Stimulated activated CD8-positive, alpha-beta memory T cell treated with anti-CD3 and anti-CD28 coated beads, Interleukin-7, amount 100 ng/mL, for 24 hours (primary cell): Measurements from ENCODE around the gene ANKZF1.

Experiments used
- DNase-seq: peaks from one replicate; pipeline ENCODE4 v3.0.0-alpha.2; 2020; ENCODE audit warnings: low read depth

The ANKZF1 gene

DNA sequence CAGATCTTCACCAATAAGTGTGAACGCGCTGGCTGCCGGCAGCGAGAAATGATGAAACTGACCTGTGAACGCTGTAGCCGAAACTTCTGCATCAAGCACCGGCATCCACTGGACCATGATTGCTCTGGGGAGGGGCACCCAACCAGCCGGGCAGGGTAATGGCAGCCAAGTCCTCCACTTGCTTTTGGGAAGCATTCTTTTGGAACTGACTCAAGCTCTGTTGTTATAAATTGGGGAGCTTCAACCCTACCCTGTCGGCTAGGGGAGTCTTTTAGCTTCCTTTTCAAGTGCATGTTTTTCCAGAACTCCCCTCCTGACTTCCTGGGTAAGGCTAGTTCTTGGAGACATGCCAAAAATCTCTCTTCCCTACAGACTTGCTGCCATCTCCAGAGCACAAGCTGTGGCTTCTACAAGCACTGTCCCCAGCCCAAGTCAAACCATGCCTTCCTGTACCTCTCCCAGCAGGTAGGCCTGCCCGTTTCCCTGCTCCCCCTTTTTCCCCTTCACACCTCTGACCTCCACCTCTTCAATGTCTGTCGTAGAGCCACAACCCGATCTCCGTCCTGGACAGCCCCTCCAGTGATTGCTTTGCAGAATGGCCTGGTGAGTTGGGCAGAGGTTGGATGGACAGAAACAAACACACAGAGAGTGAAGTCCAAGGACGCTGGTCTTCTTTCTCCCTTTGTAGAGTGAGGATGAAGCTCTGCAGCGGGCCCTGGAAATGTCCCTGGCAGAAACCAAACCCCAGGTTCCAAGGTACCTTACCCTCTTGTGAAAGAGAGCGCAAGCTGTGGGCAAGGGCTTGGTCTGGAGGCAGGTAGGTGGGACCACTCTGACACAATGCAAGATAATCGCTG lies 21.5 kb upstream of the ANKZF1 start:
- DNase-seq, result no peak

DNA sequence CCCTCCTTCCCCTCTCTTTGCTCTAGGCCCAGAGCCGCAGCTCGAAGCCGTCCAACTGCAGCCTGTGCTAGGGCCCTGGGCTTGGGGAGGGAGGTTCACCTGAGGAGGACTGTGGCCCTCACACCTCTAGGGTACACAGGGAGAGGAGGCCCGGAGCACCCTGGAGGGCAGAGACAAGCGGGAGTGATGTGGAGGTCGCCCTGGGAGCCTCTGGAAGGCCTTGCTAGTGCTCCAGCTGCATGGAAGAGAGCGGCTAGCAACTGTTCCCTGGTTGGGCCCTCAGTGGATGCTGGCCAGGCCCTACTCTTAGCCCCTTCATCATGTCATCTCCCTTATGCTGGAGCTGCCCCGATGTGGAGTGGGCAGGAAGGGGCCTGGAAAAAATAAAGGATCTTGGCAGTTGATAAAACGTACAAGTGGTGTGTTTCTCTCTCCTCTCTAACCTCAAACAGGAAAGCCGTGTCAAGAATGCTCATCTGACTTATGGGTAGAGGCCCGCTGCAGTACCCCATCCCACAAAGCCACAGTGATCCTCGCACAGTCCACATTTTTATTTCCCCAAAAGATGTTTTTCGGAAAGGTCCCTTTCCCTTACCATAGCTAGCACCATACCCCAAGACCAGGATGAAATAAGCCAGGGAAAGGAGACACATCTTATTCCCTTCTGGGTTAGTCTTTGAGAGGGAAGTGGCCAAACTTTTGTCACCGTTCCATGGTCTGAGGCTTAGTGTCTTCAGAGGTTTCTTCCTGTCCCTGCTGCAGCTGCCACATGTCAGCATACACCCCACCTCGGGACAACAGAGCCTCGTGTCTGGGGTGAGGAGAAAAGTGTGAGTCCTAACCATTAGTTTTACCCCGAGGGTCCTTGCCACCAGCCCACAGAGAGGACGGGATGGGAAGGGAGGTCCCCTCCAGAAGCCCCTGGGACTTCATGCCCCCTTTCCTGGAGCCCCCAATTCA lies 20.1 kb upstream of the ANKZF1 start:
- DNase-seq, result no peak

DNA sequence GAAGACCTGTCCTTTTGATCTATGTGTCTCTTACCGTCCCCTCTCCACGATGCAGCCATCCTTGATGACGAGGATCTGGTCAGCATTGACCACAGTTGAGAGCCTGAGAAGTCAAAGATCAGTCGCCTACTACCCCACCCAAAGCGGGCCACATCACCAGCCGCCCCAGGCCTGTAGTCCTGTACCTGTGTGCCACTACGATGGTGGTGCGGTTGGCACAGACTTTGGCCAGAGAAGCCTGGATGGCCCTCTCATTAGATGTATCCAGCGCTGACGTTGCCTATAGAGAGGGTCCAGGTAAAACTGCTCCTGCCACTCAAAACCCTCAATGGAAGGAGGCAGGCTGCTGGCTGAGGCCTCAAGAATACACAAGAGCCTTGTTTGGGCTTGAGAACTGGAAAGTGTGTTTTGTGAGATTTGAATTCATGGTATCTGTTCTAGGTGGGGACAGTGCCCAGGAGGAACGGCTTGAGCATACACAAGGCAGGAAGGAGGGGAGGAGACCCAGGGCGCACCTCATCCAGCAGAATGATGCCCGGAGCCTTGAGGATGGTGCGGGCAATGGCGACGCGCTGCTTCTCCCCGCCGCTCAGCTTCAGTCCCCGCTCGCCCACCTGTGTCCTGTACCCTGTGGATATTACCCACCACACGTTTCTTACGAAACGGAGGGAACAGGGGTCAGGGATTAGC lies 19.3 kb upstream of the ANKZF1 start:
- DNase-seq, result no peak

DNA sequence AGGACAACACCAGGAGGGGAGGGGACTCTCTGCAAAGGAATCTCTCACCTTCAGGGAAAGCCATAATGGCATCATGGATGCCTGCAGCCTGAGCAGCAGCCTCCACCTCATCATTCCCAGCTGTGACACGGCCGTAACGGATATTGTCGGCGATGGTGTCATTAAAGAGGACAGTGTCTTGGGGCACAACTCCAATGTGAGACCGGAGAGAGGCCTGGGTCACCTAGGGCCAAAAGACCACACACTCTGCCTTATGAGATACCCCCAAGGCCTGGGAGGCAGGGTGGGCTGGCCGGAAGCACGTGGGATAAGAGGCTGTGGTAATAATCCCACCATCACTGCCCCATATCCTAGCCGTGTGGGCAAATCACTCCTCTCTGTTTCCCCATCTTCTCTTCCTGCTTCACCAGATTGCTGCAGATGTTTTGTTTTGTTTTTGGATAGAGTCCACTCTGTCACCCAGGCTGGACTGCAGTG lies 18.7 kb upstream of the ANKZF1 start:
- no peak for DNase-seq

DNA sequence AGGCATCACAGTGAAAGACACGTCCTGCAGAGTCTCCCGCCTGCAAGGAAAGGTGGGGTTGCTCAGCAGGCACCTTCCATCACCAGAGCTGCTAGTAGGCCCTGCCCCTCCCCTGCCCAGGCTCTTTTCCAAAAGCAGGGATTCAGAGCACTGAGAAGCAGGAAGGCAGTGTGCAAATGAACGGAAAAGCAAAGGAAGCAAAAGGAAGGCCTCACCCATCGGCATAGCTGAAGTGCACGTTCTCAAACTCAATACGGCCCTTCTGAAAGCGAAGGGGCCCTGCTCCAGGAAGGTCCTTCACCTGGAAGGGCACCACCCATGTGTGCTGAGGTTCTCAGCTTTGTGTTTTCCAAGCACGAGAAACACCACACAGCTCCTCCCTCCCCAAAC lies 16.6 kb upstream of the ANKZF1 start:
- DNase-seq, result no peak

GRCh38 chr2:219213486-219214071 lies 16.0 kb upstream of the ANKZF1 start:
- no peak for DNase-seq

DNA sequence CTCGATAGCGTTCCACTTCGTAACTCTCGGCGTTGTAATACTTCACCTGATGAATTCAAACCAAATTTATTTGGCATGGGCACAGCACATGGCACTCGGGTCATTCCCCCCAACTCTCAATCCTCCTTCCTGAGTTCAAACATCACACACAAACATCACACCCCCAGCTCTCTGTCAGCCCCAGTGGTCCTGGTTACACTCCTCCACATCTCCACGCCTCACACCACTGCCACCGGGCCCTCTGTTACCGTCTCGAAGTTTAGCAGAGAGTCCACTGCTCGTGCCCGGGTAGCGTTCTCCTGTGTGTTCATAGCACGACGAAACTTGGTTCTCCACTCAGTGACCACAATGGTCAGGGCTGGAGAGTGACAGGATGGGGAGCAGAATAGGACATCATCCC lies 15.5 kb upstream of the ANKZF1 start:
- no peak for DNase-seq

GRCh38 chr2:219214786-219215185 lies 14.8 kb upstream of the ANKZF1 start:
- DNase-seq, result no peak

GRCh38 chr2:219215871-219216534 lies 13.6 kb upstream of the ANKZF1 start:
- no peak for DNase-seq

- no peak for DNase-seq
Observed at GRCh38 chr2:219216535-219216915, 13.1 kb upstream of the ANKZF1 start.

GRCh38 chr2:219218217-219218731 lies 11.3 kb upstream of the ANKZF1 start:
- no peak for DNase-seq

DNA sequence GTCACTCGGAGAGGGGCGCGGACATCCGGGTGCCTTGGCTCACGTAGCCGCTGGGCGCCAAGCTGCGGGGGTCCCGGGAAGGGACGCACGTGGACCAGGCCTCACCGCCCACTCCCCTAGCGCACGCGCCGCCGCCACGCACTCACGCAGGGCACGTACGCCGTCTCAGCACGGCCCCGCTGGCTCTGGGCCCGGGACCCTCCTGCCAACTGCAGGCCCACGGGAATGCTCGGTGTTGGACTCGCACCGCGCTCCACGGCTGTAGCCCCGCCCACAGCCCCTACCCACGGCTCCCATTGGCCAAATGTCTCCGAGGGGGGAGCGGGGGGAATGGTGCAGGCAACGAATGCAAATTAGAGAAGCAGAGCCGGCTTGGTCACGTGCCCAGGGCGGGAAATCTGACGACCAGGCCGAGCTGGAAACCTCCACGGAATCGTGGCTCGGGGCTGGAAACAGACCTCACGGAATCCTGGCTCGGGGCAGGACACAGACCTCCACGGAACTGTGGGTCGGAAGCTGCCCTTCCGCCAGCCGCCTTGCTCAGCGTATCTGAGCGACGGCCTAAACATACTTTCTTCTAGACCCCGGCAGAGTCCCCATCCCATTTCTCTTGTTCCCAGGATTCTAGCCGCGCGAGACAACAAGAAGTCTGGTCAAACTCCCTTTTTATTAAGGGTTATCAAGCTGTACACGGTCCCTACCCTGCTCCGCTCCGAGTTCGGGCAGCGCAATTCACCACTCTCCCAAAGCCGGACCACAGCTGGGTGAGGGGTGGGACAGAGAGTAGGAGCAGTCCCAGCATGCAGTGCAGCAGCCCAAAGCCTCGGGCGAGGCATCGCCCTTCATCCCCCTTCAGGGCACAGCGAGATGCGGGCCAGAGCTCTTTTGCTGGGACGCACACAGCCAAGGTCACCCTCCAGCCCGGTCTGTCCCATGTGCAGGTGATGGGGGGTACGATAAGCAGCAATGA lies 10.6 kb upstream of the ANKZF1 start, which contains the start of gene ABCB6:
ABCB6 (minus strand) TSS at position 227 of the 970 bp plus-strand sequence. CDS start 285 bp downstream, outside the sequence.
- peak; percentile 79 for DNase-seq

- DNase-seq, result no peak
Observed at GRCh38 chr2:219219784-219220532, 9.6 kb upstream of the ANKZF1 start.

- DNase-seq, result no peak
Observed at GRCh38 chr2:219220652-219221402, 8.8 kb upstream of the ANKZF1 start.

DNA sequence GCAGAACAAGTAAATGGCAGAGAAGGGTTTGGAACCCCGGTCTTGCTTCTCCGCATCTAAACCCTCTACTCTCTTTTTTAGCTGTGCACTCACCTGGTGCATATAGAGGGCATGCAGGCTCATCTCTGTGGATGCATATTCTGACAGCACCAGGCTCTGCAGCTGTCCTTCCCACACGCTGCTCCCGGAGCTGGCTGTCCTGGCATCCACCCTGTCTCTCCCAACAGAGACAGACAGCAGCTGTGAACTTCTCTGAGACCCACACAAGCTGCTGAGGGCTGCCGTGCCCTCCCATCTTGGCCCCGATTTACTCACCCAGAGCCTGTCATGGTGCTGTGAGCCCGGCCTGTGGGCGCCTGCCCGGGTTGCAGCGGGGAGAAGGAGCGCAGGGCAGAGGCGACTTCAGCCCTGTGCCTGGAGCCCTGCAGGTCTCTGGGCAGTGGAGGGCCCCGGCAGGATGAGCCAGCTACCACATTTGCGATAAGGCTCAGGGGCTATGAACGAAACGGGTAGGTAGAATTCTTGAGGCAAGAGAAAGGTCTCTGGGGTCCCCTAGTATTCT lies 7.6 kb upstream of the ANKZF1 start:
- no peak for DNase-seq

DNA sequence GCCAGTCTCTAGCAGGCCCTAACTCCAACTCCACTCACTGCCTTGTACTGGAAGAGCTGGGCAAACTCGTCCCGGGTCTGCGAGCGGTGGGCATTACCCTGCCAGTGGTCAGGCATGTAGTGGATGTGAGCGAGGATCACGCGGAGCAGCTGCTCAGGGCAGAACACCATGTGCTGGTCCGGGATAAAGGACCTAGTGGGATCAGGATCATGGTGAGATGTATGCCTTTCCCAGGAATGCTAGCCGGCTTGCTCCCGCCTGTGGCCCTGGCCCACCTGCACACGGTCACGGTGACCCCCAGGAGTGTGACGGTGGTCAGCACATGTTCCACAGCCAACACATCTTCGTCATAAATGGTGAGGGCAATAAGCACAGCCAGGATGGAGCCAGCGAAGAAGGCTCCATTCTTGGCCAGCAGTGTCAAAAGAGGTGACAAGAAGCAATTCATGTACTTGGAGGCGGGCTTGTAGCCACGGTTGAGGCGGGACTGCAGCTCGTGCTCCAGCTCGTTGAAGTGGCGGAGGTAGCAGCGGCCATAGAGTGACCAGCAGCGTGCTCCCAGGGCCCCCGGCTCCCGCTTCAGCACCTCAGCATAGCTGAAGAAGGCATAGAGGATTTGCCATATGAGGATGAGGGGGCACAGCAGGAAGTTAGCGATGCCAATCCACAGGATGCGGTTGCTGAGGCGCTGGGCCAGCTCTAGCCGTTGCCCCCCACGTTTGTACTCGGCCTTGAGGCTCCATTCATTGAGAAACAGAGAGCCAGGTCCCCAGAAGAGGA lies 5.6 kb upstream of the ANKZF1 start:
- no peak for DNase-seq

DNA sequence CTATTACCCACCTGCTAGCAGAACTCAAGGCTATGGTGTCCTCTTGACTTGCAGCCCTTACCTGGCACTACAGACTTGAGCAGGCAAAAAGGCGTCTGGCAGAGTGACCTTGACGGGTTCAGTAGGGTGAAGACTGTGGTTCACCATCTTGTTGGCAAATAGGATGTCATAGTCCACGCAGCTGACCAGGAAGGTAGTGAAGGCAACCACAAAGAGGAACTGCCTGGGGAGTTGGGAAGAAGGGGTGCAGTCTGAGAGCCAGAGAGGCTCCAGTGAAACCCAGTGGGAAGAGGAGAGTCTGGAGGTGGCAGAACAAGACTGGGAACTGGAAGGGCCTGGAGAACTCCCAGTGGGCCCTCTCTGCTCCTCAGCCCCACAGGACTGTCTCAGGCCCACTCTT lies 4.3 kb upstream of the ANKZF1 start:
- no peak for DNase-seq
